HK-2 (cell line): ENCODE results near the gene ZNF669.
"Not testable (repeated sequence)": the region's sequence is repeated elsewhere in the genome, so short reads cannot be mapped to it uniquely, and the experiment has no call there.

Source experiments
- DNase-seq: peaks from one replicate; pipeline ENCODE4 v3.0.0-alpha.2; 2018; ENCODE audit not compliant: unreplicated experiment

ZNF669 gene

GRCh38 chr1:247103859-247104591 is at the start of gene ZNF669:
Gene ZNF669 (minus strand): TSS chr1:247104356. CDS start chr1:247104199, 157 bp downstream.
- peak; percentile 99 for DNase-seq

- no peak for DNase-seq
Measured at GRCh38 chr1:247147781-247148180, 43.6 kb upstream of the ZNF669 start.

DNA sequence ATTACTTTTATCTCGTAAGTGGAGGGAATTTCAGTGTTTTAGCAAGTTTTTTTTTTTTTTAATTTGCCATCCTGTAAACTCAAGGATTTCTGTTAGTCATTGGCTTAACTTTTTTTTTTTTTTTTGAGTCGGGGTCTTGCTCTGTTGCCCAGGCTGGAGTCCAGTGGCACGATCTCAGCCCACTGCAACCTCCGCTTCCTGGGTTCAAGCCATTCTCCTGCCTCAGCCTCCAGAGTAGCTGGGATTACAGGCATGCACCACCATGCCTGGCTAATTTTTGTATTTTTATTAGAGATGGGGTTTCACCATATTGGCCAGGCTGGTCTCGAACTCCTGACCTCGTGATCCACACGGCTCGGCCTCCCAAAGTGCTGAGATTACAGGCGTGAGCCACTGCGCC is 43.0 kb upstream of the ZNF669 start:
- not testable (repeated sequence) for DNase-seq

- no peak for DNase-seq
Measured at GRCh38 chr1:247146671-247147070, 42.5 kb upstream of the ZNF669 start.

GRCh38 chr1:247145279-247145678 is 41.1 kb upstream of the ZNF669 start:
- DNase-seq: no peak

GRCh38 chr1:247139557-247139956 is 35.4 kb upstream of the ZNF669 start:
- DNase-seq: not testable (repeated sequence)

- DNase-seq: no peak
Measured at GRCh38 chr1:247131236-247131635, 27.1 kb upstream of the ZNF669 start.

DNA sequence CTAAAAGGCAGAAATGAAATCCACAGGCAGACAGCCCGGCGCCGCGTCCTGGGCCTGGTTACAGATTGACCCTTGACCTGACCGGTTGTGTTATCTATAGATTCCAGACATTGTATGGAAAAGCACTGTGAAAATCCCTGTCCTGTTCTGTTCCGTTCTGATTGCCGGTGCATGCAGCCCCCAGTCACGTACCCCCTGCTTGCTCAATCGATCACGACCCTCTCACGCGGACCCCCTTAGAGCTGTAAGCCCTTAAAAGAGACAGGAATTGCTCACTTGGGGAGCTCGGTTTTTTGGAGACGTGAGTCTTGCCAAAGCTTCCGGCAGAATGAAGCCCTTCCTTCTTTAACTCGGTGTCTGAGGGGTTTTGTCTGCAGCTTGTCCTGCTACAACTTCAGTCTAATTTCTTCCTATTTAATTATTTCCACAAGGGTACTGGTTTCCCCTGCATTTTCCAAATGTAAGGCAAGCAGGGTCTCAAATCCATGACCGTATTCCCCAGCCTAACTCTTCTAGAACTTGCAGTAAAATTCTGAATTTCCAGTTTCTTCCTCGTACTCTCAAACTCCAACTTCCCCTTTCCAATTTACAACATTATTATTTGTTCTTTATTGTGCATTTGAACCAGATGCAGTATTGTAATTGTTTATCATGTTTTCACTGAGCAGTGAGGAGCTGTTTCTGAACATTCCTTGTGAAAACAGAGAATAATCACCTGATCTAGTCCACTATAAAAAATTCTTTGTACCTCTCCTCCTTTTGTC is 23.5 kb upstream of the ZNF669 start:
- DNase-seq: not testable (repeated sequence)

- DNase-seq: not testable (repeated sequence)
Measured at GRCh38 chr1:247126601-247127000, 22.4 kb upstream of the ZNF669 start.

DNA sequence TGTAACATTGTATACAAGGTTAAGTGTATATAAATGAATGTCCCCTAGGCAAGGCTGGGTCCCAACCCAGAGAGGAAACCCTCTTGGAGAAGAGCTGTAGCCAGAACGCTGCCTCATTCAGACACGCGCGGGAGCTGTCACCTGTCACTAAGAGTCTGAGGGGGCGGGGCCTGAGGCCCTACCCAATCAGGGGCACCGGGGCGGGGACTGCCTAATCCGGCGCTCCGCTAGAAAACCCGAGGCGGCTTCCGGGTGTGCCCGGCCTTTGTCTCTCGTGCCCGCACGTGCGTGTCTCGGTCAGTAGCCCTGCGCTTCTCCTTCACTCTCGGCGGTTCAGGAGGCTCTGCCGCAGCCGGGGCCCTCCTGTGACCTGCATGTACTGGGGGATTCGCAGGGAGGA is 22.0 kb upstream of the ZNF669 start:
- DNase-seq: not testable (repeated sequence)

GRCh38 chr1:247121382-247121781 is 17.2 kb upstream of the ZNF669 start:
- DNase-seq: no peak

DNA sequence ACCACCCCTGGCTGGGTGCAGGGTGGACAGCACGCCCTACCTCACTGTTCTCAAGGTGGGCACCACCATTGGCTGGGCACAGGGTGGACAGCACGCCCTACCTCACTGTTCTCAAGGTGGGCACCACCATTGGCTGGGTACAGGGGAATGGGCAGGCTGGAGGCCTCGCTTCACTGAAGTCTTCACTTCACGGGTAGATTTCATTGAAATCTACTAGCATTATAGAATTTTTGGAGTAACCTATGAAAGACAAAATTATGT is 16.2 kb upstream of the ZNF669 start:
- DNase-seq: not testable (repeated sequence)

GRCh38 chr1:247119600-247120407 is 15.6 kb upstream of the ZNF669 start:
- no peak for DNase-seq

DNA sequence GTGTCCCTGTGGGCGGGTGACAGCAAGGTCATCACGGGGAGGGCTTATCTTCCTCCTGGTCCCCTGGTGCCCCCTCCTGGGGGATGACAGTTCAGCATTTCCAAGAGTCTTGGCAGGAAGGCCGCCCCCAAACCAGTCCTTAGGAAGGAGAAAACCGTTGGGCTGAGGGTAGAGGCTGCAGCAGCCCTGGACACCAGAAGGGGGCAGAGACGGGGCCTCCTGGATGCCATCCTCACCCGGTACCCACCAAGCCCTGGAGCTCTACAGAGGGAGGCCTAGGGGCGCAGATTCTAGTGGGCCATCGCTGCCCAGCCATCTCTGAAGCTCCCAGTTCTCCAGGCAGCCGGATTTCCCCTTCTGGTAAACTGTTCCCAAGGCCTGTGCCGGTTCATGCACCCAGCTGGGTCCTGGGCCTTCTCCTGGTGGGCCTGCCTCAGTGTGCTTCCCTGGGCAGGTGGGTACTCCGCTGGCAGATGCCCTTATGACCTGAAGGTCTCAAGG is 14.8 kb upstream of the ZNF669 start:
- no peak for DNase-seq

DNA sequence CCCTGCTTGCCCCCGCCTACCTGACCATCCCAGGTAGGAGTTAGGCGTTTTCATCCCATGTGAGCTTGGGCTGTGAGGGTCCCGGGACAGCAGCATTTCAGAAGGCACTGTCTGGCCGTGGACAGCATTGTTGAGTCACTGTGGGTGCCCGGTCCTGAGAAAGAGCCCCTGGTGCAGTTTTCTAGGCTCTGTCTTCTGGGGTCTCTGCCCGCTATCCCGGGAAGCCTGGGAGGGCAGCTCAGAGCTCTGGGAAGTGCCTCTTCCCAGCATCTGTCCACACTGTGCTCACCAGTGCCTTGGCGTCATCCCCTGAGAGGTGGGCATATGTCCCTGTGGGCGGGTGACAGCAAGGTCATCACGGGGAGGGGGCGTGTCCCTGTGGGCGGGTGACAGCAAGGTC is 11.4 kb upstream of the ZNF669 start:
- DNase-seq: no peak

DNA sequence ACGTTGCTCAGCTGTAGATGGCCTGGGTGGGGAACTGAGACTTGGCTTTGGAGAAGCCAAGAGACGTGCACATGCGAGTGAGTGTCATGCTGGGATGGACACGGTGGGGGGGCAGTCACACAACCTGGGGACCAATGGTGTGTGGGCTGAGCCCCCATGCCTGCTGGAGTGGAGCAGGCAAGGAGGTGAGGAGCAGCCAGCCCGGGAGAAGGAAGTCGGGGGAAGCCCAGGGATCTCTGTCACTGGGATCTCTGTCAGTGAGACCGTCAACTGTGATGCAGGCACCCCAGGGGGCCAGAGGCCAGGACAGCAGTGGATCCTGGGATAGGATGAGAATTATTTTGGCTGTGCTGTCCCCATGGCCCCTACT is 11.0 kb upstream of the ZNF669 start:
- no peak for DNase-seq

DNA sequence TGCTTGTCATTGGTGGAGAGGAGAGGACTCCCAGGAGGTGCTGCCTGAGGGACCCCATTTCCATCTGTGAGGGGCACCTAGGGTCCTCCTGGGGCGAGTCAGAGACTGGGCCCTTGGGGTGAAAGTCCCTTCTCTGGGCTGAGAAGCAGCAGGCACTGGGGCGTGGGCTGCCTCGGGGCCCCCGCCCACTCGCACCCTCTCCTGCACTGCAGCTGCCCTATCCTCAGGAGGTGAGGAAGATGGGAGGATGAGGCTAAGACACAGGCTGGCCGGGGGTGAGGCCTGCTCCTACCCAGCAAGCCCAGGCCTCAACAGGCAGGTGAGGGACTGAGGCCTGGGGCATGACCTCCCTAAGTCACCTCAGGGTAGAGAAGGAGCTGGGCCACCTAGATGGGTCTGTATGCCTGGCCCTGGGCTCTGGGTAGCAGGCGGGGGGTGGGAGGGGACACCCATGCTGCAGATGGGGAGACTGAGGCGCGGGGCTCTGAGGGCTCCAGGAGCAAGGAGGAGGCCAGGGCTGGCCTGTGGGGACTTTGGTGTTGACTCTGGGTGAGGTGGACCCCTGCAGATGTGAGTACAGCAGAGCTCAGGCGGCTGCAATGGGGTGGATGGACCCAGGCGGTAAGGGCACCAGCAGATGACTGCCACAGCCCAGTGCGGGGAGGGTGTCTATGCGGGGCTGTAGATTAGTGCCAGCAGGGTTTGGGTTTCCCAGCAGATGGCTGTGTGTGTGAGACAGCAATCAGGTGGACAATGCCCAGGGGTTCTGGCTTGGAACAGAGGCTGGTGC is 10.4 kb upstream of the ZNF669 start:
- DNase-seq: no peak

- DNase-seq: no peak
Measured at GRCh38 chr1:247113733-247114271, 9.6 kb upstream of the ZNF669 start.

- peak; percentile 82 for DNase-seq
Measured at GRCh38 chr1:247113094-247113497, 8.9 kb upstream of the ZNF669 start.

DNA sequence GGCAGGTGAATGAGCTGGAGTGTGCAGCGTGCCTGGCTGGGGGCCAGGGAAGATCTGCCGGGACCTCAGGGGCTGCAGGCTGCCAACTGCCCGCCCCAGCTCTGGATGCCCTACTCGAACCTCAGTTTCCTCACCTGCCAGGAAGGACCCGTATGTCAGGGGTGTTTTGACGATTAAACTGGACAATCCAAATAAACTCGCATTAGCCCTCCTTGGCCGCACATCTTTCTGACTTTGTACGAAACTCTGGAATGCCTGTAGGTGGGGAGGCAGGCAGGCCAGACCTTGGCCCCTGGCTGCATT is 8.3 kb upstream of the ZNF669 start:
- DNase-seq: no peak

DNA sequence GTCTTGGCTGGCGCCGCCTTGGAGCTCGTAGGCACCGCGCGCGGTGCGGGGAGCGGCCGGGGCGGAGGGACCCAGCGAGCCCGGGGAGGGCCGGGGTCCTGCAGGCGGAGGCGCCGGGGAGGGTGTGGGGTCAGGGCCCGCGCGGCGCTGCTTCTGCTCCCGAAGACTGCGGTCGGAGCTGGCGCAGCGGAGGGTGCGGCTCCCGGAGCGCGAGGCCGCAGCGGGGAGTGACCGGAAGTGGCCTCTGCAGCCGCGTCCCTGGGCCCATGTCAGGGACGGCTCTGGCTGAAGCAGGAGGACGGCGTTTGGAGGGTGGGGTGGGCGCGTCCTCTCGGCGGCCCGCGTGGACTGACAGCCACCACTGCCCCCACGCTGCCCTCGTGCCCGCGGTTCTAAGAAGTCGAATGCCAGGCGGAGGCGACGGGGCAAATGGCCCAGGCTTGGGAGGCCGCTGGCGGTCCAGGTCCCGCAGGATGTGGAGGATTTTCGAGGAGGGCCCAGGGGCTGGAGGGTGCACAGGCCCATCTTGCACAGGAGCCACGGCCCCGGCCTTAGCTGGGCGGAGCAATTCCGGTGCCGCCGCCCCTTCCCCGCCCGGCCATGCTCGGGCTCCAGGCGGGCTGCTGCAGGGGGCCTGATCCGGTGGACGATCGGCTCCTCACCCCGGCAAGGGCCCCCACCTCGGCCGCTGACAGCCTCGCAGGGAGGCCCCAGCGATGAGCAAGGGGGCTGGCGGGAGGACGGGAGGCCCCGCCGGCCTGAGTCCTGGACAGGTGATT is 7.7 kb upstream of the ZNF669 start:
- DNase-seq: peak; percentile 53
